Activated CD4-positive, CD25-positive, alpha-beta regulatory T cell treated with anti-CD3 and anti-CD28 coated beads, Interleukin-2, amount 50 U/mL, for 72 hours (primary cell): ENCODE measurements around the gene VPREB3.

Experiments used
- DNase-seq: peaks from one replicate; pipeline ENCODE4 v3.0.0; 2021

The VPREB3 gene

DNA sequence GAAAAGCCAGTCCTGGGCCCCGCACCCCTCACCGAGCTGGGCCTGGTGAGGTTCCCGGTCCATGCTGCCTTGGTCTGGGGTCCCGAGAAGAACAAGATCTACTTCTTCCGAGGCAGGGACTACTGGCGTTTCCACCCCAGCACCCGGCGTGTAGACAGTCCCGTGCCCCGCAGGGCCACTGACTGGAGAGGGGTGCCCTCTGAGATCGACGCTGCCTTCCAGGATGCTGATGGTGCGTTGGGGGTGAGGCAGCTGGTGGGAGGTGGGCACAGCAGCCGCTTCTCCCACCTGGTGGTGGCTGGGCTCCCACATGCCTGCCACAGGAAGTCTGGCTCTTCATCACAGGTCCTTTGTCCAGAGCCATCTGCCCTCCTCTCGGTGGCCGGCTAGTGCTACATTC, 28.0 kb upstream of the VPREB3 start:
- no peak for DNase-seq

DNA sequence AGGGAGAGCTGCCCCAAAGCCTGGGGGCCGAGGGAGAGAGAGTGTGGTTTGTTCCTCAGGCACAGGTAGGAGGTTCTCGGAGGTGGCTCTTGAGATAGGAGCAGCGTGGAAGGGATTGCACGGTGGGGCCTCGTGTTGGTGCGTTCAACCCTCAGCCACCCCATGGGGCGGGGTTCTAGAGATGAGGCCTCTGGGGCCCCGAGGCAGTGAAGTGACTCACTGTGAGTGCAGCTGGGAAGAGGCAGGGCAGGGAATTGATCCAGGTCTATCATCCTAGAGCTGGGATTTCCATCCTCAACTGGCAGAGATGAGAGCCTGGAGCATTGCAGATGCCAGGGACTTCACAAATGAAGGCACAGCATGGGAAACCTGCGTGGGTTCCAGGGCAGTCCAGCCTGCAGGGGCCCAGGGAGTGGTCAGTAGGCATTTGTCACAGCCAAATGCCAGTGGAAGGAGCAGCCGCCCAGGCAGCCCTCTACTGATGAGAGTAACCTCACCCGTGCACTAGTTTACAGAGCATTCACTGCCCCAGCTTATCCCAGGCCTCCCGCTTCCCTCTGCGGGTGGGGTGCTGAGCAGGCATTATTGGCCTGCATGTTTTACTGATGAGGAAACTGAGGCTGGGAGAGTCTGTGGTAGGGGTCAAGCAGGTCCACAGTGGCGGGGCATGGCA, 27.4 kb upstream of the VPREB3 start:
- no peak for DNase-seq

DNA sequence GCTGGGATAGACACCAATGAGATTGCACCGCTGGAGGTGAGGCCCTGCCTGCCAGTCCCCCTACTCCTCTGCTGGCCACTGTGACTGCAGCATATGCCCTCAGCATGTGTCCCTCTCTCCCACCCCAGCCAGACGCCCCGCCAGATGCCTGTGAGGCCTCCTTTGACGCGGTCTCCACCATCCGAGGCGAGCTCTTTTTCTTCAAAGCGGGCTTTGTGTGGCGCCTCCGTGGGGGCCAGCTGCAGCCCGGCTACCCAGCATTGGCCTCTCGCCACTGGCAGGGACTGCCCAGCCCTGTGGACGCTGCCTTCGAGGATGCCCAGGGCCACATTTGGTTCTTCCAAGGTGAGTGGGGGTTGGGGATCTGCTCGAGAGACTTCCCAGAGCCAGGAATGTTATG, 26.8 kb upstream of the VPREB3 start:
- no peak for DNase-seq

DNA sequence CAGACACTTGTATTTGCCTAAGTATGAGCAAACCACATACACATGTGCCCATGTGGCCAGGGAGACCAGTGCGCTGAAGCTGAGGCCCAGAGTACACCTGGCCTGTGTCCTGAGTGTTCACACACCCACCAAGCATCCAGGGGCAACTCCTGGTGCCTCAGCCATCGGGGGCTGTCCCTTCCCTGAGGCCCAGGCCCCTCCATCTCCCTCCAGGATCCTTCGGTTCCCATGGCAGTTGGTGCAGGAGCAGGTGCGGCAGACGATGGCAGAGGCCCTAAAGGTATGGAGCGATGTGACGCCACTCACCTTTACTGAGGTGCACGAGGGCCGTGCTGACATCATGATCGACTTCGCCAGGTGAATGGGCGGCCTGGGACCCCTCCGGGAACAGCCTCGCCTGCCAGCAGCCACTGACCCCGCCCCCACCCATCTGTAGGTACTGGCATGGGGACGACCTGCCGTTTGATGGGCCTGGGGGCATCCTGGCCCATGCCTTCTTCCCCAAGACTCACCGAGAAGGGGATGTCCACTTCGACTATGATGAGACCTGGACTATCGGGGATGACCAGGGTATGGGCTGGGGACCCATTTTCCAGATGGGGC, 26.0 kb upstream of the VPREB3 start:
- no peak for DNase-seq

DNA sequence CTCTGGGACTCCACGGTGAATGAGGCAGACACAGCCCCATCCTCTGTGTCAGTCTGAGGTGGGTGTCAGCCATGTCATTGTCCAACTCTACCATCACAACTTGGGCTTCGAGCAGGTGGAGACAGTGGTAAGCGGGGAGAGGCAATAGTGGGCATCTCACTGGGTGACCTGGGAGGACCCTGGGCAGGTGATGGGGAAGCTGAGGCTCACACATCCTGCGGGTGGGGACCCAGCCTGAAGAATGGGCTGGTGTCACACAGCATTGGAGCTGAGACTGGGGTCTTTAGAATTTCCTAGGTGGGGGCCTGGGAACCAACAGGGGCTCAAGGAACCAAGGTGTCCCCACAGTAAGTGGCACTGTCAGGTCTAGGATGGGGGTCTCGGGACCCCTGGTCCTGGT, 25.5 kb upstream of the VPREB3 start:
- no peak for DNase-seq

DNA sequence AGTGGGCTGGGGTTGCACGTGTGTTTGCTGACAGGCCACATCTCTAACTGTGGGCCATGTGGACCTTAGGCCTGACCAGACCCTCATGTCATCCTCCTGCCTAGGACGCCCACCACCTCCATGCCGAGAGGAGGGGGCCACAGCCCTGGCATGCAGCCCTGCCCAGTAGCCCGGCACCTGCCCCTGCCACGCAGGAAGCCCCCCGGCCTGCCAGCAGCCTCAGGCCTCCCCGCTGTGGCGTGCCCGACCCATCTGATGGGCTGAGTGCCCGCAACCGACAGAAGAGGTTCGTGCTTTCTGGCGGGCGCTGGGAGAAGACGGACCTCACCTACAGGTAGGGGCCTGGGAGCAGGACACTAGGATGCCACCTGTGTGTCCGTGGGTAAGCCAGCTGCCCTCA, 24.9 kb upstream of the VPREB3 start:
- DNase-seq, result no peak

DNA sequence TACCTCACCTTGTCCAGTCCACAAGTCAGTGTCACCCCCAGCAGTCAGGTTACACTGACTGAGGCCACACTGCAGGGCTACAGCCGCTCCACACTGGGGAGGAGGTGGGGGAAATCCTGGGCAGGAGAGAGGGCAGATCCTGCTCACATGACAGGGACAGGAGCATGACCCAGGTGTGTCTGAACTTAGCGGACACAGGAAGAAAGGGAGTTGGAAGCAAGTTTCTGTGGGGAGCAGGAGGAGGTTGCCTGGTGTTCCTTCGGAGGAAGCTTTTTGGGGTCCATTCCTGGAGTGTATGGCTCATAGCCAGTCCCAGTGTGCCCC, 24.3 kb upstream of the VPREB3 start:
- no peak for DNase-seq

DNA sequence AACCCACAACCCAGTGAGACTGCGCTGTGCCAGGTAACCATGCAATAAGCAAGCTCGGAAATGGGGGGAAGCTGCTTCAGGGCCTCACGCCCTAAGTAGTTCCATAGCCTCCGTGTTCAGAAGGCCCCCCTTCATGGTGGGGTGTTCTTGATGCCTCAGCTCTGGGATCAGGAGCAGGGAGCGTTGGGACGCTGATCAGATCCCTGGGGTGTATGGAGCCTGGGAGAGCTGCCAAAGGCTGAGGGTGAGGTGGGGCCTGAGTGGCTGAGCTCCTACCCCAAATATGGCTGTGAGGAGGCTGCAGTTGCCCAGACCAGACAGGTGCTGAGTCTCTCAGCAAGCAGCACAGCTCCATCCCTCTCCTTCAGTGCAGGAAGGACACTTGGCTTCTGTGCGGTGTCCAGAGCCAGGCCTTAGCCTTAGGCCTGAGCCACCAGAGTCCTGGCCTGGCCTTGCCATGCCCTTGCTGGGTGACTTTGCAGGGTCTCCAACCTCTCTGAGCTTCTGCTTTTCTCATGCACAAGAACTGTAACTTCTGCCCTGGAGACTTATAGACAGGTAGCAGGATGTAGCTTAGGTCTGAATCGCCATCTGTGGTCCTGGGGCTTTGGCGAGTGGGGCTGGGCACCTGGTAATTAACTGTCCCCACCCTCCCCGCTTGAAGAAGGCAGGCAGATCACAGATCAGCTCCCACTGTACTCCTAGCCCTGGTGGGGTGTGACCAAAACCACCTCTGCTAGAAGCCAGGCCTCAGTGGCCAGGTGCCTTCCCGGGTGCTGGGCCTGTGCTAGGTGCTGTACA, 23.8 kb upstream of the VPREB3 start:
- no peak for DNase-seq

DNA sequence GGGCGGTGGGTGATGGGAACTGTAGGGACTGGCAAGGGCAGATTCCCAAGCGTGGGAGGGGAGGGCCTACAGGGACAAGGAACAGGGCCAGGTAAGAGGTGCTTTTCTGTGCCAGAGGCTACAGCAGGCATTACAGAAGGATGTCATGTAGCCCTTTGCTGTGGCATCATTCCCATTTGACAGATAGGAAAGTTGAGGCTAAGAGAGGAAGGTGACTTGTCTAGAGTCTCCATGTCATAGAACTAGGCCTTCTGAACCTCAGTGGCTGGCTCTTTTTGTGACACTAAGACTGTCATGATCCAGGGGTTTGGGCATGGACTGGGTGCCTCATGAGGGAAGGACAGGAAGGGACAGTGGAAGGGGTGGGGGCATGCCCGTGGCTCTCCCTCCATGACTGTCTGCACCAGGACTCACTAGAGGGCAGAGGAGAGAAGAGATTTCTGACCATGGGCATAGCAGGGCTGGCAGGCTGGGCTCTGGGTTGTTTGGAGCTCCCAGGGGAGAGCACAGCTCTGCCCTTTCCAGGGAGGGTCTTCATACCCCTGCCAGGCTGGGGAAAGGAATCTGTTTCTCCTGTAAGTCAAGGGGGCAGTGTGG, 21.7 kb upstream of the VPREB3 start:
- no peak for DNase-seq

DNA sequence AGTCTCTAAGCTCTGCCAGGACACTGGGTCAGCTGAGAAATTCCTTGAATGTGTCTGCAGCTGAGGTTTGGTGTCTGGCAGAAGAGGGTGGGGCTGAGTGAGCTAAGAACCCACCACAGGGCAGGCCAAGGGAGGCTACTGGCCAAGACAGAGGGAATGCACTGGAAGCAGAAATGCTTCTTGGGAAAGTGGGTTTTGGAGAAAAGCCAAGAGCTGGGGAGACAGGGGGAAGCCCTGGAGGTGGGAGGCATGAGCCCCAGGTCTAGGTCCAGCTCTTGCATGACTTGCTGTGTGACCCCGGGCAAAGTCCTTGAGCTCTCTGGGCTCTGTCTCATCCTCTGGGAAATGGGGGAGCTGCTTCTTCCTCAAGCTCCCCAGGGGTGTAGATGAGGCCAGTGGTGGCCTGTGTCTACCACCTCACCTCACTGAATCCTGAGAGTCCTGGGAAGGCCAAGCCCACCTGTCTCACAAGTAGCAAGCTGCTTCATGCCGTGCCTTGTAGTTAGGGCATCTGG, 20.8 kb upstream of the VPREB3 start:
- no peak for DNase-seq

DNA sequence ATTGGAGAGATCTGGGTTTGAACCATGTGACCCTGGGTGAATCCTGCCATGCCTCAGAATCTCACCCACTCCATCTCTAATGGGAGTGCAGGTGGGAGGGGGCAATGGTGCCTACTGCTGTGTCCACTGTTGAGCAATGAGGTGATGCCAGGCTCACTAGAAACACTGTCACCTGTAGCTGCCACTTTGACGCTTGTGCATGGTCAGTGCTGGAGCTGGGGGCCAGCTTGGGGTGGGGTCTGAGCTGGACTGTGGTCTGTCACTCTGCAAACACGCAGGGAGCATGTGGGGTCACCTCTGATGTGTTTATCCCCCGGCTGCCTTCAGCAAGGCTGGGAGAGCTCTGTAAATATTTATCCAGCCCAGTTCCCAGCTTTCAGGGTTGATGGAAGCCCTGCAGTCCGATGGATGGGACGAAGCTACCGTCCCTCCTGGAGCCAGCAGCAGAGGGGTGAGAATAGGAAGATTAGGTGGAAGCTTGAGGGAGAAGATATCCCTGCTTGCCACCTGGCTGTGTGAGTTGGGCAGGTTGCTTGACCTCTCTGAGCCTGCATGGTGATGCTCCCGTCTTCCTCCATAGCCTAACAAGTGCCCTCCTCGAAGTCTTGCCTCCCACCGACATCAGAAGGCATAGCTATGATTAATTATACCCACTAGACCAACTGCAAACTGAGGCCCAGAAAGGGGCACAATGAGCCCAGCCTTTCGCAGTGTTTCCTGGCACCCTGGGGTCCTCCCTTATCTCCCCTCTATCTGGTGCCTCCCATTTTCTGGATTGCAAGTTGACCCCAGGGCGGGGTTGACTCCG, 20.1 kb upstream of the VPREB3 start:
- DNase-seq, result no peak

DNA sequence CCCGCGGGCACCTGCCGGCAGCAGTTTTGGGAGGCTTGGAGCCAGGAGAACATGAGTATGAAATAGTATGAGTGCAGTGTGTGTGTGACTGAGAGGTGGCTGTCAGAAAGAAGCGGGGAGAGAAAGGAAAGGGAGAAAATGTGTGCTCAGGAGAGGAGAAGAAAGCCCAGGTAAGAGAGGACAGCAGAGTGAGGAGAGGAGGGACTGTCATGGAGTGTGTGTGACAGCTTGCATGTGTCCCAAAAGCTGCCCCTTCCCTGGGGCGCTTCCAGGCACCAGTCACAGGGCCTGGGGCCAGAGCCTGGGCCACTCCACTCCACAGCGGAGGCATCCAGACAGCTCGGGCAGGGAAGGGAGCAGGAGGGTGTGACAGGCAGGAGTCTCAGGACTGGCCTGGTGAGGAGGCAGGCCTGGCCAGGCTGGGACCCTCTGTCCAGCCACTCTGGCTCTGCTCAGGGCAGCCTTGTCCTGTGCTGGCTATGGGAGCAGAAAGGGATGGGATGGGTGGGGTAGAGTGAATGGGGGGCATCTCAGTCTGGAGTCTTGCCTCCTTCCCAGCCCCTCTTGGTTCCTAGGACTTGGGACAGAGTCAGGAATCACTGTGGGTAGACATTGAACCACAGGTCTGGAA, 19.4 kb upstream of the VPREB3 start:
- no peak for DNase-seq

DNA sequence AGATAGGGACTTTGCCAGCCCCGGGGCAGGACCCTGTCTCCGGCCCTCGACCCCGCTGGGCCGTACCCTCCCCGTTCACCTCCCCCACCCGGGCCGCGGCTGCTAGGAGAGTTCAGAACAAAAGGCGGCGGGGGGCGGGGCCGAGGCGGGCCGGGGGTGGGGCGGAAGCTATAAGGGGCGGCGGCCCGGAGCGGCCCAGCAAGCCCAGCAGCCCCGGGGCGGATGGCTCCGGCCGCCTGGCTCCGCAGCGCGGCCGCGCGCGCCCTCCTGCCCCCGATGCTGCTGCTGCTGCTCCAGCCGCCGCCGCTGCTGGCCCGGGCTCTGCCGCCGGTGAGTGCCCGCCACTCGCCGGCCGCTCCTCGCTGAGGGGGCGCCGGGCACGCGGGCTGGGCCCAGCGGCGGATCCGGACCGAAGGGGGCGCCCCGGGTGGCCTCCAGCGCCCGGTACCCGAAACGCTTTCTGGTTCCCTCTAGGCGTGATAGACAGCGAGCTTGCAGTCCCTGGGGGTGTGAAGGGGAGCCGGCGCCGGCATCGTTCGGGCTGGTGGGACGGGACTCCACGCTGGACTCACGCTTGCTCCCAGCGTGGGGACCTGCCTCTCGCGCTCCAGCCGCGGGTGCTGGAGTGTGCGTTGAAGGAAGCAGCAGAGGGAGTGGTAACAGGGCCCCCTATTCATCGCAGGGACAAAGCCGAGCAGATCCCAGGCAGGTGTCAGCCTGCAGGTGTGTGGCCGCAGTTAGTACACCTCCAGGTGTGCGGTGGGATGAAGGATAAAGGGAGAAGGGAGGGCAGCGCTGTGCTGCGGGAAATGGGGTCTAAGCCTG, 18.6 kb upstream of the VPREB3 start, which contains the start of gene MMP11:
TSS of gene MMP11 (plus strand) at position 201 of the 825 bp plus-strand sequence. CDS start at position 223, 22 bp downstream.
- peak; percentile 52 for DNase-seq

DNA sequence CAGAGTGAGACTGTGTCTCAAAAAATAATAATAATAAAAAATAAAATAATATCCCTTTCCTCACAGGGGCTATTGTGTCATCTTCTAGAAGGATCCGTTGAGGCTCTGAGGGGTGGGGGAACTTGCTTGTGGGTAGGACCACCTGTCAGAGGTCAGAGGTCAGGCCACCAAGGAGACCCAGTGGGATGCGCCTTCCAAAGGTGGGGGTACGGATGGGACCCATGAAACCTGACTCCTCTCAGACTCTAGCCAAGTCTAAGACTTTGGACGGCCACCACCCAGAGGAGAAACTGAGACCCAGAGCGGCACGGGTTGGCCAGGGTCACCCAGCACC, 18.1 kb upstream of the VPREB3 start:
- DNase-seq, result no peak

DNA sequence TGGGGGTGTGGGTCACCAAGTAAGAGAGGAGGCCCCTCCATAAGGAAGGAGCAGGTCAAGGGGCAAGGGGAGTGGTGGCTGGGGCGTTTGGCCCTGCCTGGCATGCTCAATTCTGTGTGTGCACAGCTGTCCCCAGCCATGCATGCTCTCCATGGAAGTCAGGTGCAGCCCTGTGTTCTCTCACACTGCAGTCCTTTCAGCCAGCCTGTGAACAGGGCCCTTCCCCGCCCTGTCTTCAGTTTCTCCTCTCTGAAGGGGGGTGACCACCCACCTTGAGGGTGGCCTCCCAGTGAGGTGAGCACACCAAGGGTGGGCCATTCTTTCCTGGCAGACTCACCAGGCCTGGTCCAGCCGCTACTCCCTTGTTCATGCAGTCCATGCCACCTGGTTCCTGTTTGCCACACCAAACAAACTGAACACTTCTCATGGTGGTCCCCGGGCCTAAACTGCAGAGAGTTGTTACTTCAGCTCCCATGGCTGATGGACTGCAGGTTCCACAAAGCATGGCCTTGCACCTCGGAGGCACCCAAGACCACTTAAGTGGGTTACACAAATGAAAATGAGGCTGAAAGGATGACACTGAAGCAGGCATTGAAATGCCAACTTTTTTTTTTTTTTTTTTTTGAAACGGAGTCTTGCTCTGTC, 15.2 kb upstream of the VPREB3 start:
- no peak for DNase-seq

DNA sequence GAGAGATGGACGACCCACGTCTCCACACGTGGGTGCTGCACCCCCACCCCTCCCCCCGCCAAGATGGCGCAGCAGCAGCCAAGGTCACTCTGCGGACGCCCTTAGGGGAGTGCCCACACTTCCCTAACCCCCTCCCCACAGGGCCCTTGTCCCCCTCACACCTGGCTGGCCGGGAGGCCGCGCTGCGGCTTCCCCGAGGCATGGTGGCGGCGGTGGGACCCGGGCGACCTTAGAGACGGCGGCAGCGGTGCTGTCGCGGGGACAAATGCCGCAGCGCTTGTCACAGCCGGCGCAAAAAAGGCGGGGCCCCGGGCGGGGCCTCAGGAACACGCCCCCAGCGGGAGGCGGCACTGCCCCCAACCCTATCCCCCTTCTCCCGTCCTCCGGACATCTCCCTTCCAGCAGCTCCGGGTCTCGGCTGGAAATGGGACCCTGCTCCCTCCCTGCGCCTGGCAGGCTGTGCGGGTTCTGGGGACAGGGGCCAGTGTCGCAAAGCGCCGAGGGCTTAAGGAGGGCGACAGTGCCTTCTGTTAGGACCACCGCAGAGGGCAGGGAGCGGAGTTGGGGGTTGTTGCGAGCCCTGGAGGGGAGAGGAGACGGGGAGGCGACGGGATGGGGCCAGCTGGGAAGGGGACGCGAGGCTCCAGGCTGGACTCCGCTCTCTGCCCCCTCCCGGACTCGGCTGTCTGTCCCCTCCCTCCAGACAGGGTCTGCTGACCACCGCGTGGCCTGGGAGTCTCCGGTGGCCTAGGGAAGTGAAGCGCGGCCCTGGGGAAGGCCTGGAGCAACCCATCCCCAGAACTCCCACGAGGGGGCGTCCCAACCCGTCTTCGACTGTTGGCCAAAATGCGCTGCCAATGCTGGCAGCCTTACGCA, 13.7 kb upstream of the VPREB3 start, which contains the start of gene CHCHD10:
TSS of gene CHCHD10 (minus strand) at position 300 of the 876 bp plus-strand sequence. CDS start at position 202, 98 bp downstream.
- DNase-seq, result peak; percentile 83

DNA sequence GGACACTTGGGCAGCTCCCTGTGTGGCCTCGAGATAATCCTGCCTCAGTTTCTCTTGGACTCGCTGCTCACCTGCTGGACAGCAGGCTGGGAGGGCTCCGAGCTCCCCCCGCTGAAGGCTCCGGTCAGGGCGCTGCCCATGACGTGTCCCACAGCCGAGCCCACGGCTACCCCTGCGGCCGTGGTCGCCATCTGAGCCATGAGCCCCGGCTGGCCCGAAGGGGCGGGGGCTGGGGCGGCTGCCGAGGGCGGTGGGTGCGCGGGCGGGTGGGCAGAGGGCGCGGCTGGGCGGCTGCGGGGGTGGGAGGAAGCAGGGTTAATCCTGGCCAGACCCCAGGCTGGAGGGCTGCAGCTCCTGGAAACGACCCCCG, 13.1 kb upstream of the VPREB3 start:
- DNase-seq, result no peak

DNA sequence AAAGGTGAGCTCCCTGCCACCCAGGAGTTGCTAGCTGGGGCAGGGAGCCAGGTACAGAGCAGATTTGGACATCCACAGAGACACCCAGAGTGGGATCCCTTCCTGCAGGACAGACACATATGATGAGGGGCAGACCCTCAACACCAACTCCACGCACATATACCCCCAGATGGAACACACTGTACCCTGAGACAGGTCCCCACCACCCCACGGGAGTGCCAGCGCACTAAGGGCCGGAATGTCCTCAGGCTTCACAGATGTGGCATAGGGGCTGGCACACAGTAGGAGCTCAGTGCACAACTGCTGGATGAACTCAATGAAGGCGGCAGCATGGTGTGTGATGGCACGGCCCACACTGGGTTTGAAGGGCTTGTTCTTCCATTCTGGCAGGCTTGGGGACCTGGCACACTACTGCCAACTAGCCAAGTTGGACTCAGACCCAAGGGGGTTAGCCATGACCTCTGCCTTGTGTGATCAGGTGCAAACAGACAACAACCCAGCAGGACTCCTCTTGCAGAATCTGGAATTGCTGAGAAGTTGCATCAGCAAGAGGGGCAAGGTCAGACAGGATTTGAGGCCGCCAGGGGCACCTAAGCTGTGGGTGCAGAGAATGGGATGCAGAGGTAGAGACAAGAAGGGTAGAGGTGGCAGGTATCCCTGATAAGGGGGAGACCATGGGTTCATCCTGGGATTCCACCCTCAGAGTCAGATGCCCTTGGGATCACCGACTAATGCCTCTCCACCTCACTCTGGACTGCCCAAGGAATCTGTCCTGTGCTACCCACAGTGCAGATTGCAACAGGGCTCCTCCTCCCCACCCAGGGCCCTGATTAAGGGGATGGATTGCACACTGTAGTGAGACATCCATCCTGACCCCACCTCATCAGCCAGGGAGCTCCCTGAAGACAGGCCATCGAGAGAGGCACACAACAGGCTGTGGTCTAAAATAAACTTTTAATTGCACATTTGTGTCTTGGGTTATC, 11.0 kb upstream of the VPREB3 start:
- no peak for DNase-seq

DNA sequence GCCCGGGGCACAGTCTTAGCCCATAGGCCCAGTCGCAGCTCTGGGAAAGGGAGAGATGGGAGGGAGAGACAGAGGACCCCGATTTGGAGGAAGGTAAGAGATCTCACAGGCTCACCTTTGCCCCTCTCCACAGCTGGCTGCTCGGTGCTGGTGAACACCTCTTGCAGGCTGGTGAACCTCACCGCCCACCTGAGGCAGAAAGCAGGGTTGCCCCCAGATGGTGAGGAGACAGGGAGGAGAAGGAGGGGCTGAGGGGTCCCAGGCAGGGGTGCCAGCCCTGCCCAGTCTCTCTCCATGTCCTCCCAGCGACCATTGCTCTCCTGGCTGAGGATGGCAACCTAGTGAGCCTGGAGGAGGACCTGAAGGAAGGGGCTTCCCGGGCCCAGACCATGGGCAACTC, 9.7 kb upstream of the VPREB3 start:
- DNase-seq, result no peak
